ENCODE results near the gene GPR132. TPM values are rescaled to one million over a fixed set of nuclear protein-coding genes. Genes with fewer than 3 reads are reported as not detected.

GPR132 gene
- total RNA-seq, 1 experiment from 2014 or later = 0.10 TPM

DNA sequence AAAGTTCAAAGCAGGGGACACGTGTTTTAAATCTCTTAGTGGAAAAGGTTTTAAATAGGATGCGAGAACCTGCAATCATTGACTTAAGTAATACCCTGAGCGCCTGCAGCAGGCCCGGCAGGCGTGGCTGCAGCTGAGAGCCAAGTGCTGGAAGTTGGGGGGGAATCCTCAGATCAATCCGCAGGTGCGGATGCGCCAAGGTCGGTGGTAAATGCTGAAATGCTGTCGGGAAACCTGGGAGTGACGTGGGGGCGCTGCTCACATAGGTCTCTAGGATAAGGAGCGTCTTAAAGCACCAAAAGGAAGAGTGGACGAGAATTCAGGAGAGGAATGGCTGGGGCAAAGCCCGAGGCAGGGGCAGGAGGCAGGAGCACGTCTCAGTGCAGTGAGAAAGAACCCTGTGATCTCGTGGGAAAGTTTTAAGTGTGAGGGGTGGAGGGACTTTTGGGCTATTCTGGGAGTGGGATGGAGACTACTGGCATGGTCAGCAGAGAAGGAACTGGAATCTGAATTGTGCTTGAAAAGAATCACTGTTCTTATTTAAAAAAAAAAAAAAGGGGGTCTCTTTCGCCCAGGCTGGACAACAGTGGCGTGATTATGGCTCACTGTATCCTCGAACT lies 43.5 kb downstream of the GPR132 start:
- Histone ChIP-seq H2AFZ (ENCODE audit: low read depth, low read length, poor library complexity, severe bottlenecking) (no peak overlapping the region), H3K9me3 (ENCODE audit: control insufficient read depth in 1 of 2, insufficient read depth in 1 of 2, low read depth in 1 of 2, low read length in 2 of 2) (no peaks in the 10 kb centered on the region), H3K9ac (ENCODE audit: low read length) (peak overlapping the region; percentile 93), H3K4me1 (ENCODE audit: control insufficient read depth in 1 of 2, insufficient read depth in 2 of 2, low read length in 2 of 2) (peaks cover 45 to 78% of the 10 kb centered on the region in 2 experiments), H3K4me3 (replicated peaks in 1 of 2; ENCODE audit: low read depth in 1 of 2, low read length in 2 of 2) (peak overlapping the region; percentile 74 to 82), H3K36me3 (ENCODE audit: control insufficient read depth in 1 of 2, insufficient read depth in 2 of 2, low read length in 2 of 2) (peaks cover 0 to 13% of the 10 kb centered on the region in 2 experiments; a peak in 1 of 4 replicates), H3K79me2 (ENCODE audit: insufficient read depth, low read length) (peaks cover 53% of the 10 kb centered on the region), H3K4me2 (ENCODE audit: low read length) (peak overlapping the region; percentile 94), H3K27ac (ENCODE audit: low read depth, low read length) (peak overlapping the region; percentile 94), H3K9me2 (ENCODE audit: insufficient read depth) (no peaks in the 10 kb centered on the region), H4K20me1 (ENCODE audit: insufficient read depth) (peaks cover 21% of the 10 kb centered on the region; the same call in 1 of the 2 replicates), H3K27me3 (ENCODE audit: insufficient read depth, low read length) (no peaks in the 10 kb centered on the region)
- intact Hi-C loops (cut with micrococcal nuclease) = loop anchor here (2.0 kb wide), 1 partner anchor 49 kb away; no protein-coding TSS in a partner anchor
- TF ChIP-seq TCF7L2 (IDR thresholded peaks at IDR 0.05; ENCODE audit: borderline replicate concordance, extremely low read depth, insufficient read depth, insufficient read length) = peak; percentile 50
- TF ChIP-seq, protein P1, sequence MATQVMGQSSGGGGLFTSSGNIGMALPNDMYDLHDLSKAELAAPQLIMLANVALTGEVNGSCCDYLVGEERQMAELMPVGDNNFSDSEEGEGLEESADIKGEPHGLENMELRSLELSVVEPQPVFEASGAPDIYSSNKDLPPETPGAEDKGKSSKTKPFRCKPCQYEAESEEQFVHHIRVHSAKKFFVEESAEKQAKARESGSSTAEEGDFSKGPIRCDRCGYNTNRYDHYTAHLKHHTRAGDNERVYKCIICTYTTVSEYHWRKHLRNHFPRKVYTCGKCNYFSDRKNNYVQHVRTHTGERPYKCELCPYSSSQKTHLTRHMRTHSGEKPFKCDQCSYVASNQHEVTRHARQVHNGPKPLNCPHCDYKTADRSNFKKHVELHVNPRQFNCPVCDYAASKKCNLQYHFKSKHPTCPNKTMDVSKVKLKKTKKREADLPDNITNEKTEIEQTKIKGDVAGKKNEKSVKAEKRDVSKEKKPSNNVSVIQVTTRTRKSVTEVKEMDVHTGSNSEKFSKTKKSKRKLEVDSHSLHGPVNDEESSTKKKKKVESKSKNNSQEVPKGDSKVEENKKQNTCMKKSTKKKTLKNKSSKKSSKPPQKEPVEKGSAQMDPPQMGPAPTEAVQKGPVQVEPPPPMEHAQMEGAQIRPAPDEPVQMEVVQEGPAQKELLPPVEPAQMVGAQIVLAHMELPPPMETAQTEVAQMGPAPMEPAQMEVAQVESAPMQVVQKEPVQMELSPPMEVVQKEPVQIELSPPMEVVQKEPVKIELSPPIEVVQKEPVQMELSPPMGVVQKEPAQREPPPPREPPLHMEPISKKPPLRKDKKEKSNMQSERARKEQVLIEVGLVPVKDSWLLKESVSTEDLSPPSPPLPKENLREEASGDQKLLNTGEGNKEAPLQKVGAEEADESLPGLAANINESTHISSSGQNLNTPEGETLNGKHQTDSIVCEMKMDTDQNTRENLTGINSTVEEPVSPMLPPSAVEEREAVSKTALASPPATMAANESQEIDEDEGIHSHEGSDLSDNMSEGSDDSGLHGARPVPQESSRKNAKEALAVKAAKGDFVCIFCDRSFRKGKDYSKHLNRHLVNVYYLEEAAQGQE (IDR thresholded peaks at IDR 0.05; ENCODE audit: low read depth) = no peak
- TF ChIP-seq, protein P2, sequence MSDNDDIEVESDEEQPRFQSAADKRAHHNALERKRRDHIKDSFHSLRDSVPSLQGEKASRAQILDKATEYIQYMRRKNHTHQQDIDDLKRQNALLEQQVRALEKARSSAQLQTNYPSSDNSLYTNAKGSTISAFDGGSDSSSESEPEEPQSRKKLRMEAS (IDR thresholded peaks at IDR 0.05) = no peak
- TF ChIP-seq, protein P3, sequence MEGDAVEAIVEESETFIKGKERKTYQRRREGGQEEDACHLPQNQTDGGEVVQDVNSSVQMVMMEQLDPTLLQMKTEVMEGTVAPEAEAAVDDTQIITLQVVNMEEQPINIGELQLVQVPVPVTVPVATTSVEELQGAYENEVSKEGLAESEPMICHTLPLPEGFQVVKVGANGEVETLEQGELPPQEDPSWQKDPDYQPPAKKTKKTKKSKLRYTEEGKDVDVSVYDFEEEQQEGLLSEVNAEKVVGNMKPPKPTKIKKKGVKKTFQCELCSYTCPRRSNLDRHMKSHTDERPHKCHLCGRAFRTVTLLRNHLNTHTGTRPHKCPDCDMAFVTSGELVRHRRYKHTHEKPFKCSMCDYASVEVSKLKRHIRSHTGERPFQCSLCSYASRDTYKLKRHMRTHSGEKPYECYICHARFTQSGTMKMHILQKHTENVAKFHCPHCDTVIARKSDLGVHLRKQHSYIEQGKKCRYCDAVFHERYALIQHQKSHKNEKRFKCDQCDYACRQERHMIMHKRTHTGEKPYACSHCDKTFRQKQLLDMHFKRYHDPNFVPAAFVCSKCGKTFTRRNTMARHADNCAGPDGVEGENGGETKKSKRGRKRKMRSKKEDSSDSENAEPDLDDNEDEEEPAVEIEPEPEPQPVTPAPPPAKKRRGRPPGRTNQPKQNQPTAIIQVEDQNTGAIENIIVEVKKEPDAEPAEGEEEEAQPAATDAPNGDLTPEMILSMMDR (IDR thresholded peaks at IDR 0.05 in 2 of 3, conservative IDR thresholded peaks at IDR 0.05 in 1 of 3; ENCODE audit: borderline replicate concordance in 1 of 3, insufficient read depth in 1 of 3, low read depth in 2 of 3, low read length in 2 of 3) = peak in 2 of 3 experiments; percentile 22 to 33; a peak in 2 of 6 replicates
- peak; percentile 67 for TF ChIP-seq POLR2A (IDR thresholded peaks at IDR 0.05; ENCODE audit: borderline replicate concordance, extremely low read depth, insufficient read depth, insufficient read length)
- TF ChIP-seq JUND (IDR thresholded peaks at IDR 0.05) = no peak
- peak; percentile 57 for DNase-seq (ENCODE audit: low read depth, low spot score)
- peak; percentile 13 for ATAC-seq
- ChIA-PET POLR2A (interaction anchor here (1.3 to 1.9 kb wide), 3 partner anchors 10 to 51 kb away, joined by 3 to 10 read pairs (median 5); no protein-coding TSS in a partner anchor), RAD21 (ENCODE audit: low non-redundant PET in 1 of 2, low total read pairs in 2 of 2, uncharacterized antibody in 2 of 2, unreplicated experiment in 2 of 2) (interaction anchor here in 1 of 2 experiments (1.0 kb wide), 1 partner anchor 15 kb away, joined by 3 read pairs; no protein-coding TSS in a partner anchor), CTCF (interaction anchor here (1.1 to 2.6 kb wide), 2 partner anchors 24 to 48 kb away, joined by 6 to 13 read pairs; no protein-coding TSS in a partner anchor)
- TSS peak; percentile 82 for BruUV-seq (replicated peaks)
